Loucy (cell line): Measurements from ENCODE around the gene NOL8.

Source experiments
- H2AFZ ChIP-seq: fragments of 200-600 bp; sonication (generic); 2 replicates; pipeline ENCODE4 v1.6.0; 2016; ENCODE audit warnings: antibody characterized with exemption, mild to moderate bottlenecking, low read length, moderate library complexity
- H3F3A ChIP-seq: fragments of 200-600 bp; 2 replicates; pipeline ENCODE4 v1.6.0; 2016; ENCODE audit warnings: antibody characterized with exemption, low read depth, mild to moderate bottlenecking
- H3K27me3 ChIP-seq: fragments of 200-600 bp; sonication (generic); 2 replicates; pipeline ENCODE4 v1.6.1; 2014; ENCODE audit warnings: low read length, mild to moderate bottlenecking; ENCODE audit not compliant: insufficient read depth, poor library complexity, severe bottlenecking
- H3K36me3 ChIP-seq: fragments of 200-600 bp; sonication (generic); 2 replicates; pipeline ENCODE4 v1.6.1; 2016; ENCODE audit warnings: low read length; ENCODE audit not compliant: insufficient read depth
- H3K4me1 ChIP-seq: fragments of 200-600 bp; sonication (generic); 2 replicates; pipeline ENCODE4 v1.5.1; 2014; ENCODE audit warnings: low read length, mild to moderate bottlenecking; ENCODE audit not compliant: insufficient read depth, poor library complexity, severe bottlenecking
- H3K4me2 ChIP-seq: fragments of 200-600 bp; sonication (generic); 2 replicates; pipeline ENCODE4 v1.6.0; 2014; ENCODE audit warnings: antibody characterized with exemption, low read length, low read depth, mild to moderate bottlenecking; ENCODE audit not compliant: poor library complexity, severe bottlenecking
- H3K4me3 ChIP-seq: fragments of 200-600 bp; sonication (generic); 2 replicates; pipeline ENCODE4 v1.5.1; 2014; ENCODE audit warnings: low read length, mild to moderate bottlenecking, mixed read lengths; ENCODE audit not compliant: poor library complexity, severe bottlenecking
- H3K79me2 ChIP-seq: fragments of 200-600 bp; sonication (generic); 2 replicates; pipeline ENCODE4 v1.6.1; 2014; ENCODE audit warnings: low read length; ENCODE audit not compliant: insufficient read depth
- H3K9ac ChIP-seq: fragments of 200-600 bp; sonication (generic); 2 replicates; pipeline ENCODE4 v1.6.0; 2014; ENCODE audit warnings: mild to moderate bottlenecking, low read depth, low read length, moderate library complexity; ENCODE audit not compliant: poor library complexity, severe bottlenecking
- H3K9me2 ChIP-seq: fragments of 200-600 bp; sonication (generic); replicated peaks from 2 replicates; pipeline ENCODE4 v1.6.1; 2016; ENCODE audit warnings: low read depth, low read length, mixed read lengths
- H3K9me3 ChIP-seq: fragments of 200-600 bp; sonication (generic); 2 replicates; pipeline ENCODE4 v1.6.1; 2014; ENCODE audit warnings: mild to moderate bottlenecking, antibody characterized with exemption, low read length, low read depth; ENCODE audit not compliant: insufficient read depth
- H4K20me1 ChIP-seq: fragments of 200-600 bp; sonication (generic); 2 replicates; pipeline ENCODE4 v1.6.0; 2014; ENCODE audit warnings: antibody characterized with exemption, low read length, mild to moderate bottlenecking; ENCODE audit not compliant: insufficient read depth, poor library complexity, severe bottlenecking
- EZH2phosphoT487 ChIP-seq: fragments of 200-600 bp; IDR thresholded peaks from 2 replicates; pipeline ENCODE4 v1.6.1; 2018; ENCODE audit warnings: antibody characterized with exemption, mild to moderate bottlenecking, moderate library complexity, borderline replicate concordance
- TF ChIP-seq, protein P1 (sequence below): fragments of 200-600 bp; sonication (generic); conservative IDR thresholded peaks from 2 replicates; pipeline ENCODE4 v1.5.1; 2014; ENCODE audit warnings: mild to moderate bottlenecking, antibody characterized with exemption, low read length

Gene NOL8

DNA sequence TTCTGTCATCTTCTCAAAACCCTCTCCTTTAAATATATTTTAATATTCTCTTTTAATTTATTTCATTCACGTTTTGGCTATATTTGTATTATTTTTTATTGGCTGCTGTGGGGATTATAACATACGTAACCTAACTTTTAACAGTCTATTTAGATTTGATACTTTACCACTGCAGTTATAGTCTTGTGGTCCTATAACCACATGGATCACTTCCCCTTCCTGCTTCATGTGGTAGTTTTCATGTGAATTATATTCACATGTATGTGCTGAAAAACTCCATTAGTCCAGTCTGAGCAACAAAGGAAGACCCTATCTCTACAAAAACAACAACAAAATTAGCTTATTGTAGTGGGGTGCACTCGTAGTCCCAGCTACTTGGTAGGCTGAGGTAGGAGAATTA, 34.9 kb upstream of the NOL8 start:
- TF ChIP-seq EZH2phosphoT487 = peak; percentile 6; the same call in 1 of the 2 replicates
- TF ChIP-seq, protein P1, sequence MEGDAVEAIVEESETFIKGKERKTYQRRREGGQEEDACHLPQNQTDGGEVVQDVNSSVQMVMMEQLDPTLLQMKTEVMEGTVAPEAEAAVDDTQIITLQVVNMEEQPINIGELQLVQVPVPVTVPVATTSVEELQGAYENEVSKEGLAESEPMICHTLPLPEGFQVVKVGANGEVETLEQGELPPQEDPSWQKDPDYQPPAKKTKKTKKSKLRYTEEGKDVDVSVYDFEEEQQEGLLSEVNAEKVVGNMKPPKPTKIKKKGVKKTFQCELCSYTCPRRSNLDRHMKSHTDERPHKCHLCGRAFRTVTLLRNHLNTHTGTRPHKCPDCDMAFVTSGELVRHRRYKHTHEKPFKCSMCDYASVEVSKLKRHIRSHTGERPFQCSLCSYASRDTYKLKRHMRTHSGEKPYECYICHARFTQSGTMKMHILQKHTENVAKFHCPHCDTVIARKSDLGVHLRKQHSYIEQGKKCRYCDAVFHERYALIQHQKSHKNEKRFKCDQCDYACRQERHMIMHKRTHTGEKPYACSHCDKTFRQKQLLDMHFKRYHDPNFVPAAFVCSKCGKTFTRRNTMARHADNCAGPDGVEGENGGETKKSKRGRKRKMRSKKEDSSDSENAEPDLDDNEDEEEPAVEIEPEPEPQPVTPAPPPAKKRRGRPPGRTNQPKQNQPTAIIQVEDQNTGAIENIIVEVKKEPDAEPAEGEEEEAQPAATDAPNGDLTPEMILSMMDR = no peak

DNA sequence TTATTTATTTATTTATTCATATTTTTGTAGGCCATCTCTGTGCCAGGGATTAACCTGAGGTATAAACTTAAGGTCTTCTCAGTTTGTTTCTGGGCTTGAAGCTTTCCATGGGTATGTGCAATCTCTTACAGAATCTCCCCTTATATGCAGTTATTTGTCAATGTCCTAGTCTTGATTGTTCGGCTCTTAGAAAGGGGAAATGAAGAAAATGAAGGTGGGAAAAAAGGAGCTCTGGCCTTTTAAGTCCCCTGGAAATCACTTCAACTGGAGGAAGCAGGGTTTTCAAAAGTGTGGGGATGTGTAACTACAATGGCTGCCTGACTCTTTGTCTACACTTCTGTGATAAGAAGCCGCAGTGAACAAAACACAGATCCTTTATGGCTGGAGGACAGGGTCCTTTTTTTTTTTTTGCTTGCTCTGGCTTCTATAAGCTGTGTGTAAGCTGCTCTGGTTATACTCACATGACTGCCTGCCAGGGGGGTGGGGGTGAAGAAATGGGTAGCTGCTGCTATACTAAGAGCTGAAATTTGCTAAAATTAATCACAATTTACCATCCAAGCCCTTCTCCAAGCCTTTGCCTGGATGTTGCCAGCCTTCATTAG, 34.3 kb upstream of the NOL8 start:
- H3K27me3 ChIP-seq = no peaks in the 10 kb centered on the region
- H4K20me1 ChIP-seq = no peaks in the 10 kb centered on the region
- peaks cover 11% of the 10 kb centered on the region for H3K4me1 ChIP-seq
- peak overlapping the region; percentile 54 for H2AFZ ChIP-seq
- no peaks in the 10 kb centered on the region for H3K9me2 ChIP-seq
- peak overlapping the region; percentile 50 for H3K4me3 ChIP-seq
- H3F3A ChIP-seq = no peaks in the 10 kb centered on the region
- TF ChIP-seq, protein P1 = no peak
- no peak for TF ChIP-seq EZH2phosphoT487
- H3K9me3 ChIP-seq = peaks cover 2% of the 10 kb centered on the region; the same call in 1 of the 2 replicates
- no peaks in the 10 kb centered on the region for H3K79me2 ChIP-seq
- no peak overlapping the region for H3K9ac ChIP-seq
- peak overlapping the region; percentile 62 for H3K4me2 ChIP-seq
- H3K36me3 ChIP-seq = peaks cover 8% of the 10 kb centered on the region; the same call in 1 of the 2 replicates

More for the DNA sequence above, 34.9 kb upstream of the NOL8 start:
- Histone ChIP-seq H3K4me3 (peak overlapping the region; percentile 50), H3F3A (no peaks in the 10 kb centered on the region), H3K4me2 (peak overlapping the region; percentile 62), H3K9me2 (no peaks in the 10 kb centered on the region), H3K36me3 (peaks cover 6% of the 10 kb centered on the region; the same call in 1 of the 2 replicates), H3K4me1 (peaks cover 11% of the 10 kb centered on the region), H2AFZ (peak overlapping the region; percentile 64; the same call in 1 of the 2 replicates), H3K27me3 (no peaks in the 10 kb centered on the region), H3K9me3 (no peaks in the 10 kb centered on the region; the same call in 1 of the 2 replicates), H3K79me2 (no peaks in the 10 kb centered on the region), H4K20me1 (no peaks in the 10 kb centered on the region), H3K9ac (no peak overlapping the region)

DNA sequence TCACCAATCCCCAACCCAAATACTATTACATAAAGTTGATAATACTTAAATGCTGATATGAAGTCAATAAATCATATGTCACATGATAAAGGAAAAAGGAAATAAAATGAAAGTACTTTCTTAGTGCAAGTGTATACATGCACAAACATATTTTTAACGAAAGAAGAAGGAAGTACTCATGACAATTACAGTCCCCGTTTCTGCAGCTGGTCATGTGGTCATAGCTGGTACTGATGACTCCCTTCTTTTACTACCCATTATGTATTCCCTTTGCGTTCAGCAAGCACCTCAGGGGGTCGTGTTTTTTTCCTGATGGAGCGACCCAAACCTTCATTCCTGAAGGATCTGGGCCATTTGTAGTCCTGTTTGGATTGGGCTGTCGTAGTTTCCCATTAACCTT, 27.9 kb upstream of the NOL8 start:
- H3K27me3 ChIP-seq = no peaks in the 10 kb centered on the region

More for the DNA sequence above, 27.9 kb upstream of the NOL8 start:
- H3K9me3 ChIP-seq = peaks cover 5% of the 10 kb centered on the region; the same call in 1 of the 2 replicates
- no peak overlapping the region for H3K4me2 ChIP-seq
- no peaks in the 10 kb centered on the region for H4K20me1 ChIP-seq
- no peaks in the 10 kb centered on the region for H3K4me1 ChIP-seq
- no peaks in the 10 kb centered on the region for H3F3A ChIP-seq
- no peak overlapping the region for H2AFZ ChIP-seq
- TF ChIP-seq, protein P1 = no peak
- TF ChIP-seq EZH2phosphoT487 = no peak
- H3K9me2 ChIP-seq = no peaks in the 10 kb centered on the region
- peaks cover 19% of the 10 kb centered on the region; the same call in 1 of the 2 replicates for H3K36me3 ChIP-seq
- H3K79me2 ChIP-seq = no peaks in the 10 kb centered on the region
- H3K9ac ChIP-seq = no peak overlapping the region
- no peak overlapping the region for H3K4me3 ChIP-seq
